ENCODE results near the gene PCAT6.
"Not testable (repeated sequence)": the region's sequence is repeated elsewhere in the genome, so short reads cannot be mapped to it uniquely, and the experiment has no call there.

Gene PCAT6

GRCh38 chr1:202810615-202811295 is at the start of gene PCAT6:
PCAT6 (plus strand) TSS chr1:202810954.
- peak; percentile 74 for DNase-seq

DNA sequence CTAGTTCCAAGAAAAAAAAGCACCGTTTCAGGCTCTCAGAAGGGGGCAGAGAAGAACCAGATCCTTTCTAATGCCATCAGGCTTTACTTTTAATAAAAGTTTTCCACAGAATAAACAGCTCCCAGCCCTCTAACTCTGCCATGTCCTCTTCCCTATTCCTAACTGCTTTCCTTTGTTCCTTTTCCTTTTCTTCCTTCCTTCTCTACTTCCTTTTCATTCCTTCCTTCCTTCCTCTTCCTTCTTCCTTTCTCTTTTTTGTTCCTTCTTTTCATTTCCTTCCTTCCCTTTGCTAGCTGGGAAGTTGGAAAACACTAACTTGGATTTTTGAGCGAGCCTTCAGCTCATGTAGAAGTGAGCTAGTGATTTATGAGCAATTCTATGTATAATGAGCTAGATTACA is 48.7 kb upstream of the PCAT6 start:
- DNase-seq, result no peak

DNA sequence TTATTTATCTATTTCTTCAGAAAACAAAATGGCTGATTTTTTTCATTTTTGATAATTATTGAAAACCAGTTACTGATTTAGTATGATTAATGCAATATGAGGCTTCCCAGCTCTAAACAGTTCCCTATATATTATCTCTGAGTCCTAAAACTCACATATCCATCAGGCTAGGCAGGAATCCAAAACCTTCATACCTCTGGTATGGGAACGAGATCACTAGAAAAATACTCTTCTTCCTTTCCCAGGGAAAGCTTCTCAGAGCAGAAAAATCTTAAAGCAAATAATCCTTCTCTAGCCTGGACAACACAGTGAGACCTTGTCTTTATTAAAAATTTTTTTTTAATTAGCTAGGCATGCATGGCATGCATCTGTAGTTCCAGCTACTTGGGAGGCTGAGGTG is 45.0 kb upstream of the PCAT6 start:
- no peak for DNase-seq

GRCh38 chr1:202770135-202770534 is 40.6 kb upstream of the PCAT6 start:
- DNase-seq, result no peak

GRCh38 chr1:202781180-202781579 is 29.6 kb upstream of the PCAT6 start:
- no peak for DNase-seq

- DNase-seq, result no peak
Measured at GRCh38 chr1:202786804-202787203, 23.9 kb upstream of the PCAT6 start.

DNA sequence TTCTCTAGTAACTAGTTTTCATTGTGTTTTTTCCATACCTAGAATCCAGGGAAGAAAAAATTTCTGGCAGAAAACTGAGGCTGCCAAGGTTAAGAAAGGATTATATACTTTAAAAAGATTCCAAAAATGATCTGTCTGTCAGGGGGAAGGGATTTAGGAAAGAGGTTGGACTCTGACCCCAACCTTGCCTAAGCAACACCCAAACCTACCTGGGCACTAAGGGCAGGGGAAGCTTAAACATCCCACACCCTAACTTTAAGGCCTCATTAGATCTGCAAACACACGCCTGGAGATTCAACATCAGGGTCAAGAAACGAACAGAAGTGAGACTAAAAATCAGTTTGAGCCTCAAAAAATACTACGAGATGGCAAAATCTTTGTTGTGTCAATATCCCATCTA is 22.0 kb upstream of the PCAT6 start:
- no peak for DNase-seq

- no peak for DNase-seq
Measured at GRCh38 chr1:202791077-202791747, 19.5 kb upstream of the PCAT6 start.

GRCh38 chr1:202794051-202794740 is 16.6 kb upstream of the PCAT6 start:
- DNase-seq, result no peak

DNA sequence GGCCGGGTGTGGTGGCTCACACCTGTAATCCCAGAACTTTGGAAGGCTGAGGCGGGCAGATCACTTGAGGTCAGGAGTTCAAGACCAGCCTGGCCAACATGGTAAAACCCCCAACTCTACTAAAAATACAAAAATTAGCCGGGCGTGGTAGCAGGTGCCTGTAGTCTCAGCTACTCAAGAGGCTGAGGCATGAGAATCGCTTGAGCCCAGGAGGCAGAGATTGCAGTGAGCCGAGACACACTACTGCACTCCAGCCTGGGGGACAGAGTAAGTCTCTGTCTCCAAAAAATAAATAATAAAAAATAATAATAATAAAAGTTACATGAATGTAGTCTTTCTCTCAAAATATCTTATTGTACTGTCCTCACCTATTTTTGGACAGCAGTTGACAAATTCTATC is 15.8 kb upstream of the PCAT6 start:
- DNase-seq, result not testable (repeated sequence)

GRCh38 chr1:202796670-202797069 is 14.1 kb upstream of the PCAT6 start:
- no peak for DNase-seq

DNA sequence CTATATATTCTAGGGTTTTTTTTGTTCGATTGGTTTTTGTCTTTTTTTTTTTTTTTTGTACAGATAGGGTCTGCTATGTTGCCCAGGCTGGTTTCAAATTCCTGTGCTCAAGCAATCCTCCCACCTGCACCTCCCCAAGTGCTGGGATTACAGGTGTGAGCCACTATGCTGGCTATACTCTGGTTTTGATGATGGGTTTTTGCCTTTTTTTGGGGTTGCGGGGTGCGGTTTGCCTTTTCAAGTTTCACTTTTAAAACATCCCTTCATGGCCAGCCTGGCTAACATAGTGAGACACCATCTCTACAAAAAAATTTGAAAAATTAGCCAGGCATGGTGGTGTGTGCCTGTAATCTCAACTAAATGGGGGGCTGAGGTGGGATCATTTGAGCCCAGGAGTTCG is 12.5 kb upstream of the PCAT6 start:
- DNase-seq, result no peak

DNA sequence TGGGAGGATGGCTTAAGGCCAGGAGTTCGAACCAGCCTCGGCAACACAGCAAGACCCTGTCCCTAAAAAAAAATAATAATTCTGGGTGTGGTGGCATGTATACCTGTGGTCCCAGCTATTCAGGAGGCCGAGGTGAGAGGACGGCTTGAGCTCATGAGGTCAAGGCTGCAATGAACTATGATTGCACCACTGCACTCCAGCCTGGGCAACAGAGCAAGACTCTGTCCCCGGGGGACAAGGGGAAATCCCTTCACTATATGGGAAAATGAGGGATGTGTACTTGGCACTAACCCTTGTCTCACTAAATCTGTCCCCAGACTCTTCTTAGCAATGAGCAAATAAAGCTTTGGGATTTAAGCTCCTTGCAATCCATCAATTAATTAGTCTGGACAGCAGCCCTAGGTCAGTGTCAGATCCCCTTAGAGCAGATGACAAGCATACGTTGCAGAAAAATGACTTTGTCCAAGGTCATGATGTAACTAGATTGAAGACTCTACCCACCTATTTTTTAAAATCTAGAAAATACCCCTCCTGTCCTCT is 11.9 kb upstream of the PCAT6 start:
- DNase-seq, result no peak

GRCh38 chr1:202800742-202801141 is 10.0 kb upstream of the PCAT6 start:
- no peak for DNase-seq

DNA sequence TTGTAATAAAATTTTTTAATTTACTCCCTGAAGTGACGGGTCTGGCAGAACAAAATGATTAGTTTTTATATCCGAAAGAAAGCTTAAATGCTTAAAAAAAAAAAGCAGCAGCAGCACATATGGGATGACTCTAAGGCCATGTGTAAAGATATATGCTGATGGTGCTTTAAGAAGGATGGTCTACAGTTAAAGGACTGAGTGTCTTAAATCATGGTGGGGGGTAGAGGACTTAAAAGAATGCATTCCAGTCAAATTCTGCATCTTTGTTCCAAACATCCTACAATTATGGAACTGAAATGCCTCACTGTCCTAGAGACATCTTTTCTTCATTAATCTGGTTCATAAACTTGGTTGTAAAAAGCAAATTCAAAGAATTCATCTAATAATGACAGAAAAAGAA is 9.6 kb upstream of the PCAT6 start:
- DNase-seq, result no peak

DNA sequence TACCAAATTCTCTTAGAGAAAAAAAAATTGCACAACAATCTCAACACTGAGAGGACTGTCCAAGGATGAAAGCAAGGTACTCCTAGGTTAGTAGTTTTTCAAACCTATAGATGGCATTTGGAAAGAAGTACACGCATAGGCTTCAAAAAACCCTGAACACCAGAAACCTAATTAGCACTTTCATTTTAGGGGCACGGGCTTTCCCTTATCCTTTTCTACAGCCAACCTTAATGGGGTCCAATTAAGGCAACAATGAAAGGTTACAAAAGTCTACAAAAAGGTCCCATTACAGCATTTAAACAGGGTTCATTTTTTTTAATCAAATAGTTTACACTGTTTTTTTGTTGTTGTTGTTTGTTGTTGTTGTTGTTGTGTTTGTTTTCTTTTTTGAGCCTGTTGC is 8.7 kb upstream of the PCAT6 start:
- DNase-seq, result no peak

- DNase-seq, result no peak
Measured at GRCh38 chr1:202802998-202803932, 7.5 kb upstream of the PCAT6 start.

DNA sequence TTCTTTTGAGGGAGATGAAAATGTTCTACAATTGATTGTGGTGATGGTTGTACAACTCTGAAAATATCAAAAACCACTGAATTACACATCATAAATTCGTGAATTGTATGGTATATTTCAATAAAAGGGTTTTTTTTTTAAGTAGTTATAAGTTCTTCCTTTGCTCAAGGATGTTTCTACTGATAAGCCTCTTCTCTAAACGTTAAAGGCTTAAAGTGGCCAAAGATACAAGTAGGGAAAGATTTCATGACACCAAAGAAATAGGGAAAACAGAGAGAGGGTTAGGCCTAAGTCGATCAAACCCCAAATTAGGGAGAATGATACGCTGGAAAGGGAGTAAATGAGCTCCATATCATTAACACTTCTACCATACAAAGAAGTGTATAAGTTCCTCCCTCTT is 6.6 kb upstream of the PCAT6 start:
- DNase-seq, result no peak

DNA sequence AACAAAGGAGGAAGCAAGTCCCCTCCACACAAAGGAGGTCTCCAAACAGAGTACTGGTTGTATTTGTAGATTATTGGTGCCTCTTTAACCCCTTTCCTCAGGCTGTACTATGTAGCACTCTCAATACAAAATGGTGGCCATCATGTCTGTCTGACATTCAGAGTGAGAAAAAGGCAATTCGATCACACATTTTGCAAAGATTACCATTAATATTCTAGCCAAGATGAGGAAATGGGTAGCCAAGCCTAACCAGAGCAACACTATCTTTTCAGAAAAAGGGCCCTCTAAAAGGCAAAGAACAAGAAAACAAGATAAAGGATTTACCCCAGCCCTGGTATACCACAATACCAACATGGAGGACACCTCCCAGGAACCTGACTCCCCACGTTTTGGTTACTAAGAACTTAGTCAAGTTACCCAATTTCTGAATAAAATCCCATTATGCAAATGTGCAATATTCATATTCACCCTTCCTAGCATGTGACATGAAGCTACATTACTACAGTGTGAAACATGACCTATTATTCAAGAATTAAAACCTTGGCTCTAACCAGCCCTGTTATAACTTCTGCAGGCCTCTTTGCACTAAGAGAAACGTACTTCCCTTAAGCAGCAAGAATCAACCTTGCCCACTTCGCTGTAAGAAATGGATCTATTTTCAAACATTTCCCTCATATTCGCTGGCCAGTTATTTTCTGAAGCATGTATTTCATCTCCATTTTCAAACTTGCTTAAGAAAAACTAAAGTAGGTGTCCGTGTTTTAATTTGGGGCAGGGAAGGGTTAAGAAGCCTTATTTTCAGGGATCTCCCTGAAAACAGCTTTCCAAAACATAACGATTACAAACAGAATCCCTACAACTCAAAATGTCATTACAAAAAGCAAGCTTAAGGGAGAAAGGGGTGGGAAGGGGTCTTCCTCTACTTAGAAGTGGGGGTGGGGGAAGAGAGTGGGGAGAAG is 4.6 kb upstream of the PCAT6 start:
- DNase-seq, result no peak

GRCh38 chr1:202806845-202807450 is 3.8 kb upstream of the PCAT6 start:
- no peak for DNase-seq

- no peak for DNase-seq
Measured at GRCh38 chr1:202807451-202807925, 3.3 kb upstream of the PCAT6 start.
